SU-DHL-6 (cell line): ENCODE data around the gene TRMT5.
A peak's percentile ranks its signal among the peaks of the same experiment; 100 is the strongest.

Experiments
- H2AFZ ChIP-seq: fragments of 200-600 bp; sonication (generic); 2 replicates; pipeline ENCODE4 v1.6.1; 2014; ENCODE audit warnings: low read depth, mild to moderate bottlenecking, moderate library complexity, mixed read lengths, antibody characterized with exemption, low read length; ENCODE audit not compliant: severe bottlenecking
- H3F3A ChIP-seq: fragments of 200-600 bp; shearing (Covaris generic); 2 replicates; pipeline ENCODE4 v1.6.0; 2016; ENCODE audit warnings: antibody characterized with exemption, mild to moderate bottlenecking; ENCODE audit not compliant: insufficient read depth
- H3K27ac ChIP-seq: fragments of 200-600 bp; sonication (generic); 2 replicates; pipeline ENCODE4 v1.5.1; 2016; ENCODE audit warnings: low read depth, mild to moderate bottlenecking, low read length, moderate library complexity, mixed read lengths
- H3K27me3 ChIP-seq: fragments of 200-600 bp; sonication (generic), shearing (Covaris generic); 2 replicates; pipeline ENCODE4 v1.6.0; 2014; ENCODE audit warnings: mild to moderate bottlenecking, low read length
- H3K36me3 ChIP-seq: fragments of 200-600 bp; sonication (generic); 2 replicates; pipeline ENCODE4 v1.6.1; 2014; ENCODE audit warnings: mild to moderate bottlenecking, low read length, mixed read lengths
- H3K4me2 ChIP-seq: fragments of 300-600, 200-600 bp; shearing (Covaris generic), sonication (generic); 2 replicates; pipeline ENCODE4 v1.6.0; 2014; ENCODE audit warnings: low read length, low read depth, mild to moderate bottlenecking; ENCODE audit not compliant: poor library complexity, severe bottlenecking
- H3K4me3 ChIP-seq: fragments of 200-600 bp; sonication (generic); 2 replicates; pipeline ENCODE4 v1.5.1; 2014; ENCODE audit warnings: antibody characterized with exemption, low read length, mild to moderate bottlenecking, mixed read lengths; ENCODE audit not compliant: insufficient read depth, poor library complexity, severe bottlenecking
- H3K79me2 ChIP-seq: fragments of 200-600 bp; sonication (generic); 2 replicates; pipeline ENCODE4 v1.6.1; 2014; ENCODE audit warnings: mild to moderate bottlenecking, low read length, moderate library complexity; ENCODE audit not compliant: insufficient read depth
- H3K9ac ChIP-seq: fragments of 200-600 bp; sonication (generic); 2 replicates; pipeline ENCODE4 v1.7.0; 2014; ENCODE audit warnings: mild to moderate bottlenecking, low read length
- H3K9me2 ChIP-seq: fragments of 200-600 bp; sonication (generic); replicated peaks from 2 replicates; pipeline ENCODE4 v1.6.1; 2014; ENCODE audit warnings: low read length; ENCODE audit not compliant: insufficient read depth
- H3K9me3 ChIP-seq: fragments of 200-600 bp; sonication (generic); 2 replicates; pipeline ENCODE4 v1.6.1; 2014; ENCODE audit warnings: low read length, mixed read lengths; ENCODE audit not compliant: insufficient read depth
- H4K20me1 ChIP-seq: fragments of 200-600 bp; sonication (generic); 2 replicates; pipeline ENCODE4 v1.6.1; 2014; ENCODE audit warnings: low read depth, mild to moderate bottlenecking, antibody characterized with exemption, low read length, moderate library complexity, mixed read lengths
- CTCF ChIP-seq: fragments of 200-600 bp; sonication (generic); IDR thresholded peaks from one replicate; pipeline ENCODE4 v1.5.1; 2017; ENCODE audit warnings: antibody characterized with exemption, mild to moderate bottlenecking, low read length, moderate library complexity; ENCODE audit not compliant: insufficient read depth, poor library complexity, severe bottlenecking
- EZH2phosphoT487 ChIP-seq: fragments of 200-600 bp; sonication (generic), shearing (Covaris generic); conservative IDR thresholded peaks from 2 replicates; pipeline ENCODE4 v1.6.1; 2018; ENCODE audit warnings: mild to moderate bottlenecking, antibody characterized with exemption, low read length, moderate library complexity, mixed read lengths

TRMT5 gene

GRCh38 chr14:60989599-60989998 is 8.7 kb upstream of the TRMT5 start:
- H3K27me3 ChIP-seq, result no peaks in the 10 kb centered on the region
- H3K36me3 ChIP-seq, result peaks cover 4% of the 10 kb centered on the region; the same call in 1 of the 2 replicates
- TF ChIP-seq CTCF, result no peak
- no peak for TF ChIP-seq EZH2phosphoT487
- no peak overlapping the region for H2AFZ ChIP-seq
- no peak overlapping the region for H3K27ac ChIP-seq
- H3K9me3 ChIP-seq, result no peaks in the 10 kb centered on the region
- H3K9me2 ChIP-seq, result no peaks in the 10 kb centered on the region
- H4K20me1 ChIP-seq, result no peaks in the 10 kb centered on the region
- H3K4me3 ChIP-seq, result no peak overlapping the region
- no peaks in the 10 kb centered on the region for H3F3A ChIP-seq
- H3K9ac ChIP-seq, result no peak overlapping the region
- no peak overlapping the region for H3K4me2 ChIP-seq
- no peaks in the 10 kb centered on the region for H3K79me2 ChIP-seq

GRCh38 chr14:60986500-60986899 is 5.6 kb upstream of the TRMT5 start:
- Histone ChIP-seq H3K9ac (no peak overlapping the region), H3K36me3 (peaks cover 4% of the 10 kb centered on the region; the same call in 1 of the 2 replicates), H3K9me2 (no peaks in the 10 kb centered on the region), H3K27ac (no peak overlapping the region), H3K27me3 (no peaks in the 10 kb centered on the region), H3K4me3 (no peak overlapping the region), H3K4me2 (peak overlapping the region; percentile 9), H3K9me3 (no peaks in the 10 kb centered on the region), H2AFZ (no peak overlapping the region), H4K20me1 (no peaks in the 10 kb centered on the region), H3F3A (no peaks in the 10 kb centered on the region), H3K79me2 (peaks cover 5% of the 10 kb centered on the region; the same call in 1 of the 2 replicates)
- TF ChIP-seq CTCF, result no peak
- no peak for TF ChIP-seq EZH2phosphoT487

GRCh38 chr14:60984196-60984595 is 3.3 kb upstream of the TRMT5 start:
- Histone ChIP-seq H3K9me2 (no peaks in the 10 kb centered on the region), H3K9me3 (no peaks in the 10 kb centered on the region), H2AFZ (no peak overlapping the region), H3K9ac (no peak overlapping the region), H3K79me2 (peaks cover 19% of the 10 kb centered on the region), H3K4me2 (peak overlapping the region; percentile 43), H3F3A (peaks cover 9% of the 10 kb centered on the region; the same call in 1 of the 2 replicates), H3K27me3 (no peaks in the 10 kb centered on the region), H3K4me3 (no peak overlapping the region), H3K27ac (peak overlapping the region; percentile 30; the same call in 1 of the 2 replicates), H3K36me3 (peaks cover 4% of the 10 kb centered on the region; the same call in 1 of the 2 replicates), H4K20me1 (no peaks in the 10 kb centered on the region)
- no peak for TF ChIP-seq CTCF
- TF ChIP-seq EZH2phosphoT487, result no peak
